K562 (cell line): ENCODE results near the gene TRIM38. TPM values are rescaled to one million over a fixed set of nuclear protein-coding genes. Genes with fewer than 3 reads are reported as not detected.

Source experiments
- ARHGAP35 ChIP-seq: fragments of 450-650 bp; IDR thresholded peaks from 2 replicates; pipeline ENCODE4 v1.6.1; 2018; ENCODE audit not compliant: partially characterized antibody
- ATF1 ChIP-seq, 2 experiments: fragments of 450-650 bp in 1 of 2; IDR thresholded peaks; 2 replicates each; pipeline ENCODE4 v1.6.1; 2016; ENCODE audit warnings: missing compliant biosample characterization in 1 of 2, missing genetic modification characterization in 1 of 2
- CBFA2T2 ChIP-seq: fragments of 450-650 bp; conservative IDR thresholded peaks from 2 replicates; pipeline ENCODE4 v1.6.1; 2017; ENCODE audit warnings: mild to moderate bottlenecking
- CBX3 ChIP-seq, 2 experiments: IDR thresholded peaks; 1 replicate in 1 of 2; 2 replicates in 1 of 2; pipeline ENCODE4 v1.6.1; 2012; ENCODE audit warnings: inconsistent platforms in 2 of 2, low read length in 2 of 2, borderline replicate concordance in 1 of 2, control low read depth in 1 of 2
- CHCHD3 ChIP-seq: fragments of 250-450 bp; sonication (Bioruptor Pico); IDR thresholded peaks from 2 replicates; pipeline ENCODE4 v2.1.2; 2022; ENCODE audit warnings: mild to moderate bottlenecking
- DPF2 ChIP-seq: fragments of 450-650 bp; IDR thresholded peaks from 2 replicates; pipeline ENCODE4 v1.6.1; 2016
- HNRNPH1 ChIP-seq: fragments of 200-400 bp; formaldehyde crosslinking; optimal IDR thresholded peaks from 2 replicates; pipeline ENCODE3; 2017; ENCODE audit warnings: low read depth, mild to moderate bottlenecking, low read length, moderate library complexity
- NFXL1 ChIP-seq: fragments of 450-650 bp; formaldehyde crosslinking; IDR thresholded peaks from 2 replicates; pipeline ENCODE4 v1.4.0; 2021; ENCODE audit warnings: mild to moderate bottlenecking
- RFX7 ChIP-seq: fragments of 250-450 bp; sonication (Bioruptor Pico); IDR thresholded peaks from 2 replicates; pipeline ENCODE4 v1.5.1; 2021; ENCODE audit warnings: mild to moderate bottlenecking
- TARDBP ChIP-seq: fragments of 450-650 bp; IDR thresholded peaks from 2 replicates; pipeline ENCODE4 v1.6.1; 2016
- THRB ChIP-seq: fragments of 450-650 bp; formaldehyde crosslinking; conservative IDR thresholded peaks from 2 replicates; pipeline ENCODE4 v1.4.0; 2022; ENCODE audit warnings: mild to moderate bottlenecking, missing genetic modification characterization
- ZBTB17 ChIP-seq: fragments of 450-650 bp; formaldehyde crosslinking; IDR thresholded peaks from 2 replicates; pipeline ENCODE4 v1.4.0; 2020; ENCODE audit warnings: mild to moderate bottlenecking
- ZNF444 ChIP-seq: fragments of 250-450 bp; sonication (Bioruptor Pico); IDR thresholded peaks from 2 replicates; pipeline ENCODE4 v1.4.0; 2020; ENCODE audit warnings: mild to moderate bottlenecking, moderate library complexity
- ZNF551 ChIP-seq: fragments of 250-450 bp; sonication (Bioruptor Pico); IDR thresholded peaks from 2 replicates; pipeline ENCODE4 v1.5.0; 2021; ENCODE audit warnings: mild to moderate bottlenecking, moderate library complexity
- ZZZ3 ChIP-seq: fragments of 450-650 bp; IDR thresholded peaks from 2 replicates; pipeline ENCODE4 v1.6.1; 2016; ENCODE audit warnings: antibody characterized with exemption, mild to moderate bottlenecking, moderate library complexity
- polyA plus RNA-seq, 8 experiments: library from polyadenylated mRNA; depleted of rRNA in 4 of 8; stranded (reverse) in 5 of 8; unstranded in 3 of 8; fragments of >200 nt; fragmentation: Nextera tagmentation in 2 of 8; fragmentation: Illumina TruSeq in 1 of 8; extraction: Ambion mirVana in 2 of 8; extraction: Trizol in 1 of 8; gene quantifications; 2 replicates each; pipeline versions ENCODE4 v1.2.1 to v1.2.3, GENCODE V29; 2011 to 2014; ENCODE audit warnings: inconsistent platforms in 1 of 8, missing spikeins in 1 of 8
- total RNA-seq, 7 experiments: library from RNA; depleted of rRNA in 6 of 7; stranded (reverse); fragments of >200 nt in 6 of 7; fragmentation: Illumina TruSeq in 2 of 7; extraction: Trizol in 2 of 7; gene quantifications; 2 replicates each; pipeline versions ENCODE4 v1.2.1 to v1.2.3, GENCODE V29; 2011 to 2021; ENCODE audit warnings: low replicate concordance in 1 of 7
- TF ChIP-seq, protein P1 (sequence below), 2 experiments: fragments of 450-650 bp in 1 of 2; sonication (generic) in 1 of 2; formaldehyde crosslinking in 1 of 2; IDR thresholded peaks; 2 replicates each; pipeline versions ENCODE4 v1.7.1 to v1.9.0; 2016 to 2022; ENCODE audit warnings: inconsistent platforms in 1 of 2, mild to moderate bottlenecking in 1 of 2, missing genetic modification reagents in 1 of 2
- TF ChIP-seq, protein P2 (sequence below): fragments of 250-450 bp; sonication (Bioruptor Pico); IDR thresholded peaks from 2 replicates; pipeline ENCODE4 v1.5.0; 2020; ENCODE audit warnings: mild to moderate bottlenecking, borderline replicate concordance

Gene TRIM38
- total and polyA plus RNA-seq, 9 of the 15 experiments (the other 6 are each of a cell fraction or from before 2014, with no cell fraction given): 1.7 to 6.7 (median 6.3) TPM

- TF ChIP-seq, protein P1, sequence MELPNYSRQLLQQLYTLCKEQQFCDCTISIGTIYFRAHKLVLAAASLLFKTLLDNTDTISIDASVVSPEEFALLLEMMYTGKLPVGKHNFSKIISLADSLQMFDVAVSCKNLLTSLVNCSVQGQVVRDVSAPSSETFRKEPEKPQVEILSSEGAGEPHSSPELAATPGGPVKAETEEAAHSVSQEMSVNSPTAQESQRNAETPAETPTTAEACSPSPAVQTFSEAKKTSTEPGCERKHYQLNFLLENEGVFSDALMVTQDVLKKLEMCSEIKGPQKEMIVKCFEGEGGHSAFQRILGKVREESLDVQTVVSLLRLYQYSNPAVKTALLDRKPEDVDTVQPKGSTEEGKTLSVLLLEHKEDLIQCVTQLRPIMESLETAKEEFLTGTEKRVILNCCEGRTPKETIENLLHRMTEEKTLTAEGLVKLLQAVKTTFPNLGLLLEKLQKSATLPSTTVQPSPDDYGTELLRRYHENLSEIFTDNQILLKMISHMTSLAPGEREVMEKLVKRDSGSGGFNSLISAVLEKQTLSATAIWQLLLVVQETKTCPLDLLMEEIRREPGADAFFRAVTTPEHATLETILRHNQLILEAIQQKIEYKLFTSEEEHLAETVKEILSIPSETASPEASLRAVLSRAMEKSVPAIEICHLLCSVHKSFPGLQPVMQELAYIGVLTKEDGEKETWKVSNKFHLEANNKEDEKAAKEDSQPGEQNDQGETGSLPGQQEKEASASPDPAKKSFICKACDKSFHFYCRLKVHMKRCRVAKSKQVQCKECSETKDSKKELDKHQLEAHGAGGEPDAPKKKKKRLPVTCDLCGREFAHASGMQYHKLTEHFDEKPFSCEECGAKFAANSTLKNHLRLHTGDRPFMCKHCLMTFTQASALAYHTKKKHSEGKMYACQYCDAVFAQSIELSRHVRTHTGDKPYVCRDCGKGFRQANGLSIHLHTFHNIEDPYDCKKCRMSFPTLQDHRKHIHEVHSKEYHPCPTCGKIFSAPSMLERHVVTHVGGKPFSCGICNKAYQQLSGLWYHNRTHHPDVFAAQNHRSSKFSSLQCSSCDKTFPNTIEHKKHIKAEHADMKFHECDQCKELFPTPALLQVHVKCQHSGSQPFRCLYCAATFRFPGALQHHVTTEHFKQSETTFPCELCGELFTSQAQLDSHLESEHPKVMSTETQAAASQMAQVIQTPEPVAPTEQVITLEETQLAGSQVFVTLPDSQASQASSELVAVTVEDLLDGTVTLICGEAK (IDR thresholded peaks at IDR 0.05): no peak
- TF ChIP-seq, protein P1 (CRISPR knock-in tag; IDR thresholded peaks at IDR 0.05): no peak
- TF ChIP-seq HNRNPH1: no peak
- TF ChIP-seq ZBTB17 (CRISPR knock-in tag): no peak
- no peak for TF ChIP-seq ARHGAP35
- no peak for TF ChIP-seq DPF2
- no peak for TF ChIP-seq THRB (CRISPR knock-in tag)
- TF ChIP-seq ZNF551 (CRISPR knock-in tag): peak; percentile 84
- TF ChIP-seq ZNF444 (CRISPR knock-in tag): peak; percentile 4; the same call in 1 of the 2 replicates
- no peak for TF ChIP-seq CBFA2T2
- TF ChIP-seq TARDBP: no peak
- no peak for TF ChIP-seq ZZZ3
- no peak for TF ChIP-seq ATF1 (CRISPR knock-in tag; IDR thresholded peaks at IDR 0.05)
- TF ChIP-seq ATF1 (tag; IDR thresholded peaks at IDR 0.05): no peak
- TF ChIP-seq NFXL1 (CRISPR knock-in tag): no peak
- peak; percentile 90 for TF ChIP-seq CHCHD3
- TF ChIP-seq CBX3 (IDR thresholded peaks at IDR 0.05; ENCODE audit: borderline replicate concordance in 1 of 2, low read length in 2 of 2): no peak
- TF ChIP-seq, protein P2, sequence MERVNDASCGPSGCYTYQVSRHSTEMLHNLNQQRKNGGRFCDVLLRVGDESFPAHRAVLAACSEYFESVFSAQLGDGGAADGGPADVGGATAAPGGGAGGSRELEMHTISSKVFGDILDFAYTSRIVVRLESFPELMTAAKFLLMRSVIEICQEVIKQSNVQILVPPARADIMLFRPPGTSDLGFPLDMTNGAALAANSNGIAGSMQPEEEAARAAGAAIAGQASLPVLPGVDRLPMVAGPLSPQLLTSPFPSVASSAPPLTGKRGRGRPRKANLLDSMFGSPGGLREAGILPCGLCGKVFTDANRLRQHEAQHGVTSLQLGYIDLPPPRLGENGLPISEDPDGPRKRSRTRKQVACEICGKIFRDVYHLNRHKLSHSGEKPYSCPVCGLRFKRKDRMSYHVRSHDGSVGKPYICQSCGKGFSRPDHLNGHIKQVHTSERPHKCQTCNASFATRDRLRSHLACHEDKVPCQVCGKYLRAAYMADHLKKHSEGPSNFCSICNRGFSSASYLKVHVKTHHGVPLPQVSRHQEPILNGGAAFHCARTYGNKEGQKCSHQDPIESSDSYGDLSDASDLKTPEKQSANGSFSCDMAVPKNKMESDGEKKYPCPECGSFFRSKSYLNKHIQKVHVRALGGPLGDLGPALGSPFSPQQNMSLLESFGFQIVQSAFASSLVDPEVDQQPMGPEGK: no peak
- TF ChIP-seq RFX7: peak; percentile 64; the same call in 1 of the 2 replicates
Measured at GRCh38 chr6:26030716-26031115, 68.1 kb downstream of the TRIM38 start (continued).
